Keratinocyte (primary cell): ENCODE results near the gene GLT6D1.

Experiments
- CTCF ChIP-seq, 3 experiments: IDR thresholded peaks in 1 of 3; conservative IDR thresholded peaks in 1 of 3; optimal IDR thresholded peaks in 1 of 3; 2 replicates in 2 of 3; 3 replicates in 1 of 3; pipeline versions ENCODE3 to v1.5.1; 2011; ENCODE audit warnings: low read length in 3 of 3, mild to moderate bottlenecking in 3 of 3, moderate library complexity in 2 of 3, control low read depth in 1 of 3, inconsistent platforms in 1 of 3; ENCODE audit not compliant: insufficient read depth in 2 of 3; ENCODE audit errors: extremely low read depth in 1 of 3
- EZH2 ChIP-seq: IDR thresholded peaks from one replicate; pipeline ENCODE4 v1.6.1; 2012; ENCODE audit warnings: inconsistent platforms, mild to moderate bottlenecking, low read length, moderate library complexity

GRCh38 chr9:135581636-135582426 lies 57.5 kb downstream of the GLT6D1 start:
- TF ChIP-seq CTCF (optimal IDR thresholded peaks at IDR 0.05 in 1 of 3, IDR thresholded peaks at IDR 0.05 in 1 of 3, conservative IDR thresholded peaks at IDR 0.05 in 1 of 3; ENCODE audit: extremely low read depth in 1 of 3, insufficient read depth in 2 of 3, low read length in 3 of 3) (no peak), EZH2 (no peak)
